Endothelial cell of umbilical vein (primary cell): ENCODE results near the gene SERPINA12. TPM values are rescaled to one million over a fixed set of nuclear protein-coding genes. Genes with fewer than 3 reads are reported as not detected.
A peak's percentile ranks its signal among the peaks of the same experiment; 100 is the strongest.

Experiments
- BruUV-seq: library from RNA; stranded (reverse); fragments of 400-500 nt; replicated peaks from 2 replicates; lab custom pipeline; 2021; lab: Mats Ljungman, UMichigan
- CTCF ChIA-PET: fragments of 300-600, 350-600 bp; sonication (Branson Sonifier 250); formaldehyde crosslinking; loops from one replicate; lab custom pipeline; 2021; ENCODE audit warnings: antibody characterized with exemption, inconsistent platforms; lab: Charles Lee
- POLR2A ChIA-PET: fragments of 300-600, 350-600 bp; sonication (Branson Sonifier 250); formaldehyde crosslinking; loops from one replicate; lab custom pipeline; 2021; ENCODE audit warnings: antibody characterized with exemption, inconsistent platforms; lab: Charles Lee
- DNase-seq: peaks from one replicate; pipeline ENCODE4 v3.0.0-alpha.2; 2011; ENCODE audit warnings: low read depth, low spot score
- FAIRE-seq: peaks from 2 replicates; lab custom pipeline; 2011; peaks lifted over from hg19 to GRCh38; lab: Jason Lieb, UNC
- H2AFZ ChIP-seq: 2 replicates; pipeline ENCODE4 v1.6.0; 2012; ENCODE audit warnings: low read depth, low read length, control low read depth, inconsistent platforms
- H3K27ac ChIP-seq: 2 replicates; pipeline ENCODE4 v1.5.1; 2011; ENCODE audit warnings: low read depth, mild to moderate bottlenecking, control low read depth, low read length, moderate library complexity; ENCODE audit not compliant: insufficient read depth
- H3K27me3 ChIP-seq, 2 experiments: 2 replicates each; pipeline versions ENCODE4 v1.6.0 to v1.6.1; 2011; ENCODE audit warnings: low read length in 2 of 2, mixed read lengths in 1 of 2; ENCODE audit not compliant: control insufficient read depth in 2 of 2, insufficient read depth in 2 of 2
- H3K36me3 ChIP-seq, 2 experiments: 2 replicates in 1 of 2; 3 replicates in 1 of 2; pipeline ENCODE4 v1.5.1; 2011; ENCODE audit warnings: low read length in 2 of 2, mild to moderate bottlenecking in 1 of 2, moderate library complexity in 1 of 2; ENCODE audit not compliant: control insufficient read depth in 2 of 2, insufficient read depth in 2 of 2; ENCODE audit errors: extremely low read depth in 1 of 2
- H3K4me1 ChIP-seq: 3 replicates; pipeline ENCODE4 v1.5.1; 2011; ENCODE audit warnings: mild to moderate bottlenecking, low read length; ENCODE audit not compliant: control insufficient read depth, insufficient read depth; ENCODE audit errors: extremely low read depth
- H3K4me2 ChIP-seq: 2 replicates; pipeline ENCODE4 v1.6.1; 2011; ENCODE audit warnings: low read length, control low read depth, mixed read lengths; ENCODE audit not compliant: insufficient read depth
- H3K4me3 ChIP-seq, 3 experiments: fragments of 200-600 bp in 1 of 3; sonication (generic), shearing (Covaris generic) in 1 of 3; replicated peaks in 1 of 3; 2 replicates each; pipeline ENCODE4 v1.5.1; 2011 to 2016; ENCODE audit warnings: control low read depth in 3 of 3, low read length in 3 of 3, mild to moderate bottlenecking in 2 of 3, inconsistent platforms in 1 of 3, low read depth in 1 of 3, moderate library complexity in 1 of 3; ENCODE audit not compliant: insufficient read depth in 1 of 3
- H3K79me2 ChIP-seq: 2 replicates; pipeline ENCODE4 v1.6.0; 2012; ENCODE audit warnings: low read length, inconsistent platforms; ENCODE audit not compliant: control insufficient read depth, insufficient read depth
- H3K9ac ChIP-seq: replicated peaks from 2 replicates; pipeline ENCODE3; 2011; ENCODE audit warnings: low read length, control low read depth; ENCODE audit not compliant: insufficient read depth; ENCODE audit errors: extremely low read depth
- H3K9me1 ChIP-seq: replicated peaks from 3 replicates; pipeline ENCODE4 v1.6.0; 2011; ENCODE audit warnings: mild to moderate bottlenecking, low read length; ENCODE audit not compliant: control insufficient read depth, insufficient read depth; ENCODE audit errors: extremely low read depth
- H3K9me3 ChIP-seq: replicated peaks from 2 replicates; pipeline ENCODE4 v1.5.1; 2012; ENCODE audit warnings: low read length, inconsistent platforms; ENCODE audit not compliant: control insufficient read depth, insufficient read depth
- H4K20me1 ChIP-seq: replicated peaks from 2 replicates; pipeline ENCODE3; 2011; ENCODE audit warnings: mild to moderate bottlenecking, low read length; ENCODE audit not compliant: control insufficient read depth, insufficient read depth; ENCODE audit errors: extremely low read depth
- CTCF ChIP-seq, 2 donors: IDR thresholded peaks; 1 replicate in 1 of 2; 2 replicates in 1 of 2; pipeline ENCODE4 v1.5.1; 2011; ENCODE audit warnings: low read length in 2 of 2, mild to moderate bottlenecking in 2 of 2, moderate library complexity in 2 of 2, control low read depth in 1 of 2, inconsistent platforms in 1 of 2, low read depth in 1 of 2; ENCODE audit not compliant: insufficient read depth in 1 of 2; ENCODE audit errors: extremely low read depth in 1 of 2
- EZH2 ChIP-seq: IDR thresholded peaks from 2 replicates; pipeline ENCODE4 v1.6.1; 2012; ENCODE audit warnings: borderline replicate concordance, low read depth, mild to moderate bottlenecking, moderate library complexity, low read length, inconsistent platforms; ENCODE audit not compliant: severe bottlenecking
- GATA2 ChIP-seq: IDR thresholded peaks from 2 replicates; pipeline ENCODE4 v1.7.0; 2011; ENCODE audit warnings: low read depth, mild to moderate bottlenecking, moderate library complexity, mixed read lengths, low read length; ENCODE audit not compliant: insufficient read length, insufficient read depth
- MYC ChIP-seq: IDR thresholded peaks from one replicate; pipeline ENCODE4 v1.6.1; 2011; ENCODE audit warnings: mild to moderate bottlenecking, low read depth, low read length
- dilution Hi-C: fragments of 300-500 bp; cut with MboI; formaldehyde crosslinking; loops from one replicate; pipeline ENCODE4 v1.15.0; 2019; ENCODE audit warnings: low sequenced_read_pairs; ENCODE audit not compliant: extremely low pct_ligation_motif_present
- intact Hi-C: fragments of 100-400 bp; cut with micrococcal nuclease; formaldehyde crosslinking; loops from one replicate; pipeline ENCODE4 v1.10.0; 2022
- polyA plus RNA-seq, 4 experiments: library from polyadenylated mRNA; depleted of rRNA in 3 of 4; stranded (reverse) in 3 of 4; unstranded in 1 of 4; fragments of >200 nt; gene quantifications; 2 replicates each; pipeline versions ENCODE4 v1.2.1 to v1.2.3, GENCODE V29; 2011 to 2012; ENCODE audit warnings: missing spikeins in 1 of 4
- total RNA-seq: library from RNA; stranded (reverse); gene quantifications from 2 replicates; pipeline ENCODE4 v1.2.3, GENCODE V29; 2021

The SERPINA12 gene
- total and polyA plus RNA-seq, 2 donors (not counting 3 experiments of a cell fraction or from before 2014, with no cell fraction given): not detected

- no peaks in the 10 kb centered on the region for H3K79me2 ChIP-seq
- no peaks in the 10 kb centered on the region for H3K4me1 ChIP-seq
- no peaks in the 10 kb centered on the region for H4K20me1 ChIP-seq
- CTCF ChIA-PET: interaction anchor here (0.6 to 2.0 kb wide), 39 partner anchors 8 to 883 kb away, joined by 3 to 98 read pairs (median 4); partner anchors contain the start of gene SERPINA4
- H3K4me3 ChIP-seq: no peak overlapping the region
- BruUV-seq: no TSS peak
- H3K27me3 ChIP-seq: no peaks in the 10 kb centered on the region
- H3K27ac ChIP-seq: no peak overlapping the region
- H3K9ac ChIP-seq: no peak overlapping the region
- TF ChIP-seq EZH2 (no peak), CTCF (IDR thresholded peaks at IDR 0.05; ENCODE audit: extremely low read depth in 1 of 2, insufficient read depth in 1 of 2, low read depth in 1 of 2, low read length in 2 of 2) (peak; percentile 75 to 78), MYC (no peak), GATA2 (no peak)
- peak; percentile 89 for FAIRE-seq
- no peaks in the 10 kb centered on the region for H3K36me3 ChIP-seq
- no peaks in the 10 kb centered on the region for H3K9me1 ChIP-seq
- H3K9me3 ChIP-seq: no peaks in the 10 kb centered on the region
- intact Hi-C loops (loop anchor here (1.0 to 10.0 kb wide), 4 partner anchors 63 to 414 kb away; no protein-coding TSS in a partner anchor), dilution Hi-C loops (no loop called here)
- no peak overlapping the region for H3K4me2 ChIP-seq
- POLR2A ChIA-PET: no interaction called here
- peak; percentile 38 for DNase-seq
- H2AFZ ChIP-seq: no peak overlapping the region
These were observed 40.0 kb upstream of the SERPINA12 start for GRCh38 chr14:94548999-94549985.
